Breast epithelium (tissue), 3 donors: ENCODE results near the gene TYMS.
A peak's percentile ranks its signal among the peaks of the same experiment; 100 is the strongest.

Experiments
- CTCF ChIP-seq, 3 donors: fragments of 450-650 bp; IDR thresholded peaks; one replicate each; pipeline ENCODE4 v1.5.1; 2016 to 2017; ENCODE audit warnings: antibody characterized with exemption in 3 of 3, mild to moderate bottlenecking in 3 of 3, moderate library complexity in 3 of 3
- POLR2A ChIP-seq: fragments of 450-650 bp; IDR thresholded peaks from one replicate; pipeline ENCODE4 v1.6.1; 2016; ENCODE audit warnings: antibody characterized with exemption, mild to moderate bottlenecking, moderate library complexity
- POLR2AphosphoS5 ChIP-seq, 3 donors: sonication (generic); formaldehyde crosslinking; IDR thresholded peaks; one replicate each; pipeline ENCODE4 v1.6.1; 2017; ENCODE audit warnings: antibody characterized with exemption in 3 of 3

GRCh38 chr18:711310-711656 is 53.8 kb downstream of the TYMS start:
- TF ChIP-seq POLR2A (no peak), CTCF (IDR thresholded peaks at IDR 0.05) (no peak), POLR2AphosphoS5 (IDR thresholded peaks at IDR 0.05) (peak in 1 of 3 donors; percentile 22)
